HG03064 (cell line): ENCODE results near the gene LUC7L2.
"Not testable (repeated sequence)": the region's sequence is repeated elsewhere in the genome, so short reads cannot be mapped to it uniquely, and the experiment has no call there.

ENCODE experiments used
- ATAC-seq: cut with Tn5 transposase; IDR thresholded peaks from one replicate; pipeline ENCODE4 v1.9.1; 2021; ENCODE audit warnings: low read depth; ENCODE audit not compliant: unreplicated experiment

The LUC7L2 gene

DNA sequence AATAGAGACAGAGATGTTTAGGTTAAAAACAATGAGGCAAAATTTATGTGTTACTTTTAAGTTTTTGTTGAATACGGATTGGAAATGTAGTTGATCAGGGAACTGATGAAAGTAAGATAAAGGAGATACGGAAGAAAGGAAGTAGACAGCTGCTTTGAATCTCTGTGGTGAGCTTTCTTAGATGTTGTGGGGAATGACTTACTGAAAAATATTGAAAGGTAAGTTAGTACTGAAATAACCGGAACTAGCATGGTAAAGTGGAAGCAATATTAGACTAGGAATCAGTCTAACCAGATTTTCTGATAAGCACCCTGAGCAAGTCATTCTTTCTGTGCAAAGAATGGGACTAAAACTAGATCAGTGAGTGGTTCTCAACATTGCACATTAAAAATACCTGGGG lies 34.8 kb downstream of the LUC7L2 start:
- no peak for ATAC-seq

DNA sequence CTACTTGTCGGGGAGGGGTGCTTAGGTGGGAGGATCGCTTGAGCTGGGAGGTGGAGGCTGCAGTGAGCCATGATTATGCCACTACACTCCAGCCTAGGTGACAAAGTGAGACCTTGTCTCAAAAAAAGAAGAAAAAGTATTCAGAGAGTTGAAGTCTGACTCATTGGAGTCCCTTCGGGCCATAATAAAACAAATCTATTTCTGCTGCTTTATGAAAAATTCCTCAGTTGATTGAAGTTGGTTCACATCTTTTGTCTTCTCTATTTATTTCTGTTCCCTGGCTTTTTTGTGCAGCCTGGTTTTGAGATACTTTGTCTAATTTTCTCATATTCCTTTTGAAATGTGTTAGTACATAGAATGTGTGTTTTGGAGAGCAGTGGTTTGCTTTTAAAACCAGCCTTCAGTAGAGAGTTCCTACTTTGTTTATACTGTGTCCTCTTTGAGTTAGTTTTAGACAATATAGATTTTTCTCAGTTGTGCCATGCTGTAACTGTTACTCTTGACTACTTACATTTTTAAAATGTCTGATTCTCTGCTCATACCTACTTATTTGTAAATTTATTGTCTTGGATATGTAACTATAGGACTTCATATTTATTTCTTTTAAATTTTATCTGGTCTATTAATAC lies 36.7 kb downstream of the LUC7L2 start:
- no peak for ATAC-seq

DNA sequence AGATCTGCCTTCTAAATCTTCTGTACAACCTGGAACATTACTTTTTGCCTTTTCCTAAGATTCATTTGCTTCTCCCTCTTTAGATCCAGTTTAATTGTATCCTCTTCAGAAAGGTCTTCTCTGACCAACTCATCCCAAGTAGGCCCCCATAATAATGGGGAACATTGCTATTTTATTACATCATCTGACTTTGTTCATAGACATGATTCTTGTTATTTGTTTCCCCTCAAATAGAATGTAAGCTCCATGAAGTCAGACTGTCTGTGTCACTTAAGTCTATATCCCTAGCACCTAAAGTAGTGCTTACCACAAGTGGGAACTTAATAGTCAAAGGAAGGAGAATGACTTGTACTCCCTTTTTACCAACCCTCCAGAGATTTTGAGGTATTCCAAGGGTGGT lies 37.5 kb downstream of the LUC7L2 start:
- ATAC-seq = no peak

DNA sequence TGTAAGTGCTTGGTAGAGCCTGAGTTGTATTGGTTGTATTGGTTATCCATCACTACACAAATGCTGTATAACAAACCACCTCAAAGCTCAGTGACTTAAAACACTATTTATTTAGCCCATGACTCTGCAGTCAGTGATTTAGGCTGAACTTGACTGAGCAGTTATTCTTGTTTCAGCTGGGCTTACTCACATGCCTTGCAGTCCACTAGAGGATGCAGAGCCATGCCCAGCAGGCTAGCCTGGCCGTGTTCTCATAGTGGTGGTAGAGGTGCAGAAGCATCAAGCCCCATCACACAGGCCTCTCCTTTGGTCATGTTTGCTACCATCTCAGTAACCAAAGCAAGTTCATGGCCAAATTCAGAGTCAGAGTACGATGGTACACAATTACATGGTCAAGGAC lies 43.9 kb downstream of the LUC7L2 start:
- ATAC-seq = no peak

DNA sequence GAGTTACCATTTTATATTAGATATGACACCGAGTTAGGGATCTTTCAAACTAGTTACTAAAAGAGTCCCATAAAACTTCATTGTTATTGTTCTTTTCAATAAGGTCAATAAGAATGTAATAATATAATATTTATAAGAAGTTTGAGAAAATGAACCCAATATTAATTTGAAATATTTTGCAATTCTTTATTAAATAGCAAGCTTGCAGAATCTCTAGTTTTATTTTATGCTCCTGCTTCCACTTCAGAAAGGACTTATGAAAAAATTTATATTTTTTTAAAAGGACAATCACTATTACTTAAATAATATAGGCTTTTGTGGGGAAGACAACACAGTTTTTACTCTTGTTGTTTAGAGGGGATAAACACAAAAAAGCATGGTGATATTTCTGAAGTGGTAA lies 47.9 kb downstream of the LUC7L2 start:
- no peak for ATAC-seq

DNA sequence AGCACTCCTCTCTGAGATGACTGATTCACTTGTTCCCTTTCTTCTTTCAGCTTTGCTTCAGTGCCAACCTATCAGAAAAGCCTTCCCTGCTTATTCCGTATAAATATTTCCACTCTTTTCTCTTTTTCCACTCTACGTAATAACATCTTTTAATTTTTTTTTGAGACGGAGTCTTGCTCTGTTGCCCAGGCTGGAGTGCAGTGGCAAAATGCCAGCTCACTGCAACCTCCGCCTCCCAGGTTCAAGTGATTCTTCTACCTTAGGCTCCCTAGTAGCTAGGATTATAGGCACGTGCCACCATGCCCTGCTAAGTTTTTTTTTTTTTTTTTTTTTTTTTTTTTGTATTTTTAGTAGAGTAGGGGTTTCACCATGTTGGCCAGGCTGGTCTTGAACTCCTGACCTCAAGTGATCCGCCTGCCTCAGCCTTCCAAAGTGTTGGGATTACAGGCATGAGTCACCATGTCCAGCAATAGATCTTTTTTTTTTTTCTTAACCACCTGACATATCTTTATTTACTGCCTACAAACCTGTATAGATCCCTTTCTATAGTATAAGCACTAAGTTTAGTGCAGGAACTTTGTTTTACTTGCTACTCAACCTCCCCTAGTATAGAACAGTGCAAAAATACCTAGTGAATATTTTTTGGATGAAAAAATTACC lies 55.2 kb downstream of the LUC7L2 start:
- not testable (repeated sequence) for ATAC-seq

DNA sequence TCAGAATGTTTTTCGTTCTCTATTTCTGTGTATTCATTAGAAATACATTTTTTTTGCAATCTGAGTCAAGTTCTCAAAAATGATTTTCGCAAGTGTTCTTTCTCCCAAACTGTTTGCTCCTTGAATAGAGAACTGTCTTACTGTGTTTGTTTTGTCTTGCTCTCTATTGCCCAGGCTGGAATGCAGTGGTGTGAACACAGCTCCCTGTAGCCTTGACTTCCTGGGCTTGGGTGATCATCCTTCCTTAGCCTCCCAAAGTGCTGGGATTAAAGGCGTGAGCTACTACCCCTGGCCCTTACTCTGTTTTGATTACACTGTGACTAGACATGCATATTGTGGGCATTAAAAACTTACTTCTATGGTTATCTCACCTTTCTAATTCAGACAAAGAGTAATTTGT lies 56.7 kb downstream of the LUC7L2 start:
- no peak for ATAC-seq

DNA sequence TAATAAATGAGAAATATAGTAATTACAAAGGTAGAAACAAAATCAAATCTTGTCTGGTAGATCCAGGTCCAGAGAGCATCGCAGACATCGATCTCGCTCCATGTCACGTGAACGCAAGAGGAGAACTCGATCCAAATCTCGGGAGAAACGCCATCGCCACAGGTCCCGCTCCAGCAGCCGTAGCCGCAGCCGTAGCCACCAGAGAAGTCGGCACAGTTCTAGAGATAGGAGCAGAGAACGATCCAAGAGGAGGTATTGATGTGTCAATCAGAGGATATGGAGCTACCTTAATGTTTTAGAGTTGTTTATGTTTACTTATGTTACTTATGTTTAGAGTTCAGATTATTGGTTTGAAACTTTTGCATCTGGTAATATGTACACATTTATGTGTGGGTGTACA lies 57.8 kb downstream of the LUC7L2 start:
- ATAC-seq = no peak

DNA sequence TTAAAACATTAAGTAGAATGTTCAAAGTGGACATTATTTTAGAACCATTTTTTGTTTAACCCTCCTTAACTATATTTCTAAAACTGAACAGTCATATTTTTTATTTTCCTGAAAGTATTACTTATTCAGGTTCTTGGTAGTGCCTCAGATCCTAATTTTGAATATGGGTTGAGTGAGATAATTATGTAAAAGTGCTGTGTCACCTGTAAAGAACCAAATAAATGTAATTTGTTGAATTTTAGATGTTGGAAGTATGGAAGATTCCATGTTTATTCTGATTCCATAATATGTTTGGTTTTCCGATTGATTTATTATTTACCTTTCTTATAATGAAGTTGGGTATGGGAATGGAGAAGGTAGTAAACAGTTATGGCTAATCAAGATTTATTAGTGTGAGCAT lies 61.4 kb downstream of the LUC7L2 start:
- no peak for ATAC-seq

DNA sequence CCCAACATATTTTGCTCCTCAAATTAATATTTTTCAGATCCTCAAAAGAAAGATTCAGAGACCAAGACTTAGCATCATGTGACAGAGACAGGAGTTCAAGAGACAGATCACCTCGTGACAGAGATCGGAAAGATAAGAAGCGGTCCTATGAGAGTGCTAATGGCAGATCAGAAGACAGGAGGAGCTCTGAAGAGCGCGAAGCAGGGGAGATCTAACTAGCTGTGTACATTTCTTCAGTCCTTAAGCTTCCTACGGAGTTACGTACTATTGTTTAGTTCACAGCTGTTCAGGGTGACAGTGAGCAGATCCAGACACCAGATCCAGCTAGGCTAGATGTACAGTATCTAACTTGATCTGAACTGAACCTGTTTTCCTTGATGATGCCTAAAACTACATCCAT lies 62.4 kb downstream of the LUC7L2 start:
- ATAC-seq = no peak

DNA sequence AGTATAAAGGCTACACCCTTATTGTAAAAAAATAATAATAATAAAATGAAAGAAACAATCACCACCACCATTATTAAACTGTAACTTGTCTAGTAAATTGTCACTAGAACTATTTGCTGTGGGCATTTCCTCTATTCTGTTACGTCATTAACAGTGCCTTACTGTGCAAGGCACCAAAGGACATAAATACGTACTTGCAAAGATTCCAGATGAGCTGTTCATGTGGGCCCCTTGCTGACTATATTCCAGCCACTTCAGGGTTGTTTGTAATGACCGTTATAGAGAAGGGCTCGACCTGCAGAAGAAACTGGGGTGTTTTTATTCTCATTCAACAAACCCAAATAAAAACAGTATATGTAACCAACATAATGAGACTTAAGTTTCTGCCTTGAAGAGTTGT lies 63.4 kb downstream of the LUC7L2 start:
- ATAC-seq = no peak

DNA sequence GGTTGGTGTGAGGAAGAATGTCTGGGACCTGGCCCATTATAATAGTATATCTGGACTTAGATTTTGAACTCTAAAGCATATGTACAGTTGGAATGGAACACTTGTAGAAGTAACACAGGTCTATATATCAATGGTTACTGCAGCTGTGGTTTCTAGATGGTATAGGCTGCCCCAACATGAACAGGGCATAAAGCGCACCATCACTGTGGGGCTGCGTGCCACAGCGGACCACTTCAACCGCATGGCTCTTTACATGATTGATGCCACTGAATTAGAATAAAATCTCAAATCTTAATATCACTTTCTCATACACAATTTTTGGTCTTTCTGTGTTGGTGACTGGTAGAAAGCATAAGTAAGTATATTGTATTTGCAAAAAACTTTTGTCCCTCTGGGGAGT lies 64.3 kb downstream of the LUC7L2 start:
- ATAC-seq = no peak

DNA sequence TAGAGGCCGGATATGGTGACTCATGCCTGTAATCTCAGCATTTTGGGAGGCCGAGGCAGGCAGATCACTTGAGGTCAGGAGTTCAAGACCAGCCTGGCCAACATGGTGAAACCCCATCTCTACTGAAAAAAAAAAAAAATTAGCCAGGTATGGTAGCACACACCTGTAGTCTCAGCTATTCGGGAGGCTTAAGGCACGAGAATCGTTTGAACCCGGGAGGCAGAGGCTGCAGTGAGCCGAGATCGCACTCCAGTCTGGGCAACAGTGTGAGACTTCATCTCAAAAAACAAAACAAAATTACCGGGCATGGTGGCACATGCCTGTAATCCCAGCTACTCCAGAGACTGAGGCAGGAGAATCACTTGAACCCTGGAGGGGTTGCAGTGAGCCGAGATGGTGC lies 66.0 kb downstream of the LUC7L2 start:
- not testable (repeated sequence) for ATAC-seq

DNA sequence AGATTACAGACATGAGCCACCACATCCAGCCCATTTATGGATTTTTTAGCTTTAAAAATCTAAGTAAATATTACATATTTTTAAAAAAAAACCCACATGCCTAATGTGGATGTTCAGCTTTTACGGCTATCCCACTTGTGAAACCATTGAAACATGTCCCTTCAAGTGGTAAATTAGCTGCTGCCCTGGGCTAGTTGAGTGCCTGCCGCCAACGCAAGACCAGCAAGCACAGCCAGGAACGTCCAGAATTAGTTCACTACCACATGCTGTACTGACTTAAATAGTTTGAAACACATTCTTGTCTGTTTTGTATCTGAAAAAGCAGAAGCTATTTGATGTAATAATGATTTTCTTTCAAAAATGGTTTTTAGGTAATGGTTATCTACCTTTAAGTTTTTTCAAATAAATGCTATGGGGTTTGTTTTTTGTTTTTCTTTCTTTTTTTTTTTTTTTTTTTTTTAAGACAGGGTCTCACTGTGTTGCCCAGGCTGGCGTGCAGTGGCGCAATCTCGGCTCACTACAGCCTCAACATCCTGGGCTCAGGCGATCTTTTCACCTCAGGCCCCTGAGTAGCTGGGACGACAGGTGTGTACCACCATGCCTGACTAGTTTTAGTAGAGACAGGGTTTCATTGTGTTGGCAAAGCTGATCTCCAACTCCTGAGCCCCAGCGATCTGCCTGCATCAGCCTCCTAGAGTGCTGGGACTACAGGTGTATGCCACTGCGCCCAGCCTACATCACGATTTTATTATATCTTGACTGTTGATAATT lies 66.7 kb downstream of the LUC7L2 start:
- no peak for ATAC-seq

DNA sequence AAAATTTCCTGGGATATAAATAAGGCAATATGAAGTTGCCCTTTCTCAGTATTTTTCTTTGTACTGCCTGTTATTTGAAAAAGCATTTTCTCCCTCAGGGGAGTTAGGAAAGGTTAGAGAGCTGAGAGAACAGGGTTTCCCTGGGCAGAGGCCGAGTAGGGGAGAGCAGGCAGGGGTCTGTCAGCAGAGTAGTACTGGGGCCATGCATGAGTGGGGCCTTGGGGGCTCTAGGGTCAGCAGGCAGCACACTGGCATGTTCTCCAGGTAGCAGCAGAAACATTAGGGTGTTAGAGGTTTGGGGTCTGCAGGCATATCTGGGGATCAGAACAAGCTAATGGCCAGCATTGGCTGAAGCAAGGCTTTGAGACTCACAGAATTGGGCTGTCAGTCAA lies 67.3 kb downstream of the LUC7L2 start:
- no peak for ATAC-seq

DNA sequence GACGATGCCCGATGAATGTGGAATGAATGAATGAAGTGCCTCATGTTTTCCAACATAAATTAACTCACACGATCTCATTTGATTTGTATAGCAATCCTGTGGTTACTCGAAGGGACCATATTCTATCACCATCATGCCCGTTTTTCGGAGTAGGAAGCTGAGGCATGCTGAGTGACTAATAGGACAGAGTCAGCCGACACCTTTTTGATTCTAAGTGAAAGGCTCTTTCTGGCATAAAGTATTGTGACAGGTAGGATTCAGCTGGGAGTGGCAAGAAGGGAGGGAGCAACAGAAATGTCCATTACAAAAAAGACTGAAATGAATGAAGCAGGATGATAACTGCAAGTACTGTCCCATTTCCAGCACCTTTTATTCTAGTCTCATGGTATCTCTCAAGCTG lies 68.1 kb downstream of the LUC7L2 start:
- ATAC-seq = no peak

DNA sequence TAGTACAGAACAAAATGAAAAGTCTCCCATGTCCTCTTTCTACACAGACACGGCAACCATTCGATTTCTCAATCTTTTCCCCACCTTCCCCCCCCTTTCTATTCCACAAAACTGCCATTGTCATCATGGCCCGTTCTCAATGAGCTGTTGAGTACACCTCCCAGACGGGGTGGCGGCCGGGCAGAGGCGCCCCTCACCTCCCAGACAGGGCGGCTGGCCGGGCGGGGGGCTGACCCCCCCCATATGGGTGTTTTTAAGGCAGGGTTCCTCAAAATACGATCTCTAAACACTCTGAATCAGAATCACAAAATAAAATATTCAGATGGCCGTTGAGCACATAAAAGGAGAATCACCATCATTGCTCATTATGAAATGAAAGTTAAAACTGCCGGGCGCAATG lies 70.0 kb downstream of the LUC7L2 start:
- ATAC-seq = not testable (repeated sequence)

DNA sequence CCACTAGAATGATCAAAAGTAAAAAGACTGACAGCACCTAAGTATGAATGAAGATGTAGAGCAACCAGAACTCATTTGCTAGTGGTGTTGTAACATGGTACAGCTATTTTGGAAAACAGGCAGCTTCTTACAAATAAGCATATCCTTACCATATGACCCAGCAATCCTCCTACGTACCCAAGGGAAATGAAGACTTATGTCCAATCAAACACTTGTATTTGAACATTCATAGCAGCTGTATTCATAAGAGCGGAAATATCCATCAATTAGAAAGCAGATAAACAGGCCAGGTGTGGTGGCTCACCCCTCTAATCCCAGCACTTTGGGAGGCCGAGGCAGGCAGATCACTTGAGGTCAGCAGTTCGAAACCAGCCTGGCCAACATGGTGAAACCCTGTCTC lies 70.7 kb downstream of the LUC7L2 start:
- no peak for ATAC-seq

DNA sequence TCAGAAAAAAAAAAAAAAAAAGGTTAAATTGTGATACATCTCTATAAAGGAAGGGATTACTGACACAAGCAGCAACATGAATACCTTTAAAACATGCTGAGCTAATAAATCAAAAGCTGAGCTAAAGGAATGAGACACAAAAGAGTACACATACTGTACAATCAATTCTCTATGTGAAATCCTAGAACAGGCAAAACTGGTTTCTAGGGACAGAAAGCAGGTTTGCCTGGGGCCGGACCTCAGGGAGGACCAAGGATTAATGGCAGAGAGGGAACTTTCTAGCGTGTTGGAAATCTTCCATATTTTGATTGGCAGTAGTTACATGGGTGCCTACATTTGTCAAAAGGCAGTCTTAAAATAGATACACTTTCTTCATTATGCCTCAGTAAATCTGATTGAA lies 71.3 kb downstream of the LUC7L2 start:
- no peak for ATAC-seq

DNA sequence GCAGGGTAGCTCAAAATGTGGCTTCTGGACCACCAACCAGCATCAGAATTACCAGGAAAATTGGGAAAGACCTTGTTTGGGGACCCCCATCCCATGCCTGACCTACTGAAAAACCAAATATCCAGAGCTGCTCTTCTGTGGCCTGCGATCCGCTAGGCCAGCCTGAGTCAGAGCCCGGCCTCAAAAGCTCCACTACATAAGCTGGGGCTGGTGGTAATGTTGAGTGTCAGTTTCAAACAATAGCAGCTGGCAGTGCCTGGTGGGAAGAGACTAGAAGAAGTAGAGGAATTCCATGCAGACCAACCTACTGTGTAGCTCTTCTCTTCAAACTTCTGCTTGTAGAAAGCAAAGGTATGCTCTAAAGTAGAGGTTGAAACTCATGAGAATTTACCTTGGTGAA lies 71.8 kb downstream of the LUC7L2 start:
- ATAC-seq = no peak

DNA sequence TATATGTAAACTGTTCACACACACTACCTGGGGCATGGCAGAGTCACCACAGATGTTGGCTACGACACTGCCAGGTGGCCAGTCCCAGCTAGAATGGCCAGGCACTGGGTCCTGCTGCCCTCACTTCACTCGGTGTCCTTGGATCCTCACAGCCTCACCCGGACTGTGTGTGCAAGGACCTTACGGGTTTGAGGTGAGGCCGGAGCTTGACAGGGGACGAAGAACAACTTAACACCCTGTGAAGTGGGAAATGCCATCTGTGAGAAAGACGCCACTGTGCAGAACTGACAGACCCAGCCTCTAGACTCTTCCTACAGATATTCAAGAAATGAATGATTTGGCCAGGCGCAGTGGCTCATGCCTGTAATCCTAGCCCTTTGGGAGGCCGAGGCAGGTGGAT lies 77.1 kb downstream of the LUC7L2 start:
- no peak for ATAC-seq

DNA sequence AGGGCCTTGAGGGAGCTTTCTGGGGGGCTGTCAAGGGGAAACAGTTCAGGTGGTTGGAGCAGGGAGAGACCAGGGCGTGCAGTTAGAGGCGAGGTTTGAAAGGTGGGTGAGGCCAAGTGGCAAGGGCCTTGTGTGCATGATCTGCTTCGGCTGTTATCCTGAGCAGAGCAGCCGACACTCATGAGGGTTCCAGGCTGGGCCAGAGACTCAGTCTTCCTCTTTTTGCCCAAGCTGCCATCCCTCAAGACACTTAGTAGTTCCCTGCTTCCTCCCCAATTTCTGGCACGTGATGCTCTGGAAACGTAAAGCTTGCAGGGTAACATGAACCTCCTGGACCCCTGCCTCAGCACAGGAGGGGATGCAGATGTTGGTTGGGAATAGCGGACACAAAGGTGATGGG lies 79.7 kb downstream of the LUC7L2 start:
- ATAC-seq = no peak
